CD8-positive, alpha-beta memory T cell (primary cell): Measurements from ENCODE around the gene ZSCAN1. TPM values are rescaled to one million over a fixed set of nuclear protein-coding genes. Genes with fewer than 3 reads are reported as not detected.

Source experiments
- CTCF ChIA-PET: fragments of 350-600 bp; sonication (Branson Sonifier 250); formaldehyde crosslinking; loops from one replicate; lab custom pipeline; 2021; ENCODE audit warnings: antibody characterized with exemption; lab: Charles Lee
- POLR2A ChIA-PET: fragments of 350-600 bp; sonication (Branson Sonifier 250); formaldehyde crosslinking; loops from one replicate; lab custom pipeline; 2021; ENCODE audit warnings: antibody characterized with exemption; lab: Charles Lee
- DNase-seq, 5 donors: peaks; one replicate each; pipeline versions ENCODE4 v3.0.0 to v3.0.0-alpha.2; 2020 to 2022; ENCODE audit warnings: mixed read lengths in 1 of 5
- H3K27ac ChIP-seq: one replicate; pipeline ENCODE4 v1.7.0; 2013; ENCODE audit warnings: low read depth, mild to moderate bottlenecking, low read length, moderate library complexity
- H3K27me3 ChIP-seq: 2 replicates; pipeline ENCODE4 v1.7.0; 2013; ENCODE audit warnings: low read length, mild to moderate bottlenecking; ENCODE audit not compliant: insufficient read depth, poor library complexity, severe bottlenecking
- H3K36me3 ChIP-seq: 2 replicates; pipeline ENCODE4 v1.7.0; 2013; ENCODE audit warnings: mild to moderate bottlenecking, low read length, moderate library complexity; ENCODE audit not compliant: insufficient read depth
- H3K4me1 ChIP-seq: 2 replicates; pipeline ENCODE4 v1.7.0; 2013; ENCODE audit warnings: mild to moderate bottlenecking, low read length, moderate library complexity; ENCODE audit not compliant: insufficient read depth
- H3K4me3 ChIP-seq: 2 replicates; pipeline ENCODE4 v1.7.0; 2013; ENCODE audit warnings: mild to moderate bottlenecking, low read length
- H3K9me3 ChIP-seq: 2 replicates; pipeline ENCODE4 v1.7.0; 2013; ENCODE audit warnings: mild to moderate bottlenecking, low read length
- H3K27ac Mint-ChIP-seq, 8 donors: one replicate each; pipeline ENCODE4 v1.8.0; 2020 to 2021; ENCODE audit warnings: mixed read lengths in 8 of 8, mild to moderate bottlenecking in 6 of 8, inconsistent platforms in 3 of 8, moderate library complexity in 3 of 8
- H3K27me3 Mint-ChIP-seq, 2 donors: one replicate each; pipeline ENCODE4 v1.8.0; 2020 to 2021; ENCODE audit warnings: mixed read lengths in 2 of 2, mild to moderate bottlenecking in 1 of 2, moderate library complexity in 1 of 2
- H3K36me3 Mint-ChIP-seq, 3 donors: one replicate each; pipeline ENCODE4 v1.8.0; 2020 to 2021; ENCODE audit warnings: mixed read lengths in 3 of 3, inconsistent platforms in 1 of 3, mild to moderate bottlenecking in 1 of 3
- H3K4me1 Mint-ChIP-seq, 3 donors: one replicate each; pipeline ENCODE4 v1.8.0; 2020 to 2021; ENCODE audit warnings: mixed read lengths in 3 of 3, inconsistent platforms in 1 of 3, mild to moderate bottlenecking in 1 of 3
- H3K4me3 Mint-ChIP-seq, 7 donors: one replicate each; pipeline ENCODE4 v1.8.0; 2020 to 2021; ENCODE audit warnings: mixed read lengths in 7 of 7, mild to moderate bottlenecking in 6 of 7, moderate library complexity in 4 of 7, inconsistent platforms in 2 of 7
- H3K9me3 Mint-ChIP-seq, 5 donors: one replicate each; pipeline ENCODE4 v1.8.0; 2020 to 2022; ENCODE audit warnings: mixed read lengths in 5 of 5, mild to moderate bottlenecking in 3 of 5, moderate library complexity in 2 of 5, inconsistent platforms in 1 of 5
- polyA plus RNA-seq: library from polyadenylated mRNA; unstranded; fragments of 300-500 nt; fragmentation: Illumina TruSeq; gene quantifications from one replicate; pipeline ENCODE4 v1.2.3, GENCODE V29; 2021
- total RNA-seq, 2 experiments: library from RNA; stranded (reverse); gene quantifications; one replicate each; pipeline ENCODE4 v1.2.3, GENCODE V29; 2021

ZSCAN1 gene, protein sequence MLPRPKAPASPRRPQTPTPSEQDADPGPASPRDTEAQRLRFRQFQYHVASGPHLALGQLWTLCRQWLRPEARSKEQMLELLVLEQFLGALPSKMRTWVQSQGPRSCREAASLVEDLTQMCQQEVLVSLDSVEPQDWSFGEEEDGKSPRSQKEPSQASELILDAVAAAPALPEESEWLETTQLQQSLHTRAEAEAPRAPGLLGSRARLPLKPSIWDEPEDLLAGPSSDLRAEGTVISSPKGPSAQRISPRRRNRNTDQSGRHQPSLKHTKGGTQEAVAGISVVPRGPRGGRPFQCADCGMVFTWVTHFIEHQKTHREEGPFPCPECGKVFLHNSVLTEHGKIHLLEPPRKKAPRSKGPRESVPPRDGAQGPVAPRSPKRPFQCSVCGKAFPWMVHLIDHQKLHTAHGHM
- total RNA-seq (not detected), polyA plus RNA-seq (not detected)

DNA sequence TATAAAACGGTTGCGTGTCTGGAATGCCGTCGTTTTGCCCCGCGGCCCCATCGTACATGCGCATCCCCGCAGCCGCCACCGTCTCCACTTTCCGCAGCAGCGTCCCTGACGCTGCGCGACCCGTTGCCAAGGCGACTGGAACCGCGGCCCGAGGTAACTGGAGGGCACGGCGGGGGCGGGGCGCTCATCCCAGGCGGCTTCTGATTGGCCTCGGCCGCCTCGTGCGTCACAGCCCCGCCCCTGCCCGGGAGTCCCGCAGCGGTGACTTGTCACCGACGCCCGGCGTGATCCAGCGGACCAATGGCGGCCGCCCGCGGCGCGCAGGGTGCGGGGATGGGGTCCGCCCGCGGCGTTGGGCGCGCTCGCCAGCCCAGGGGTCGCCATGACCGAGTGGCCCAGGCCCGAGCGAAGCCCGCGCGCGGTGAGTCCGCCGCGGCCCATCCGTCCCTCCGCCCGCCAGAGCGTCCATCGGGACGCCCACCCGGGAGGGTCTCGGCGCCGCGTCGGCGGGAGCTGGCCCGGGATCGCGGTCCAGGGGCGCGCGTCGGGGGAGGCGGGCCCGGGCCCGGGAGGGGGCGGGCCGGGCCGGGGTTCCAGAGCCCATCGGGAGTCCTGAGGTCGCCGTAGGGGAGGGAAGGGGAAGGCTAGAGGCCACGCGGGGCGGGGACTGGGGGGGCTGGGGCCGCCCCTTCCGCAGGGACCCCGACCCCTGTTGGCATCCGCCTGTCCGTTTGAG is at the start of gene ZSCAN1:
Gene ZSCAN1, plus strand, starts transcription at position 285 of the 736 bp plus-strand sequence. CDS start 3,812 bp downstream, outside the sequence.
- Histone ChIP-seq H3K9me3 (no peaks in the 10 kb centered on the region), H3K4me3 (no peak within 1 kb of the TSS), H3K4me1 (no peaks in the 10 kb centered on the region), H3K27ac (no peak within 1 kb of the TSS), H3K27me3 (no peaks in the 10 kb centered on the region), H3K36me3 (no peaks in the 10 kb centered on the region)
- CTCF ChIA-PET: no interaction called here
- no peak within 1 kb of the TSS for H3K27ac Mint-ChIP-seq
- peaks cover 1 to 24% (median 5%) of the 10 kb centered on the region in 3 donors for H3K36me3 Mint-ChIP-seq
- H3K4me3 Mint-ChIP-seq: peak within 1 kb of the TSS in 2 of 7 donors; percentile 1 to 36
- peaks cover 17 to 65% (median 47%) of the 10 kb centered on the region in 5 donors for H3K9me3 Mint-ChIP-seq
- peaks cover 25 to 41% of the 10 kb centered on the region in 2 donors for H3K27me3 Mint-ChIP-seq
- peak in 2 of 5 donors; percentile 21 to 65 for DNase-seq
- POLR2A ChIA-PET: no interaction called here
- H3K4me1 Mint-ChIP-seq: peaks cover 0 to 4% (median 0%) of the 10 kb centered on the region in 3 donors

DNA sequence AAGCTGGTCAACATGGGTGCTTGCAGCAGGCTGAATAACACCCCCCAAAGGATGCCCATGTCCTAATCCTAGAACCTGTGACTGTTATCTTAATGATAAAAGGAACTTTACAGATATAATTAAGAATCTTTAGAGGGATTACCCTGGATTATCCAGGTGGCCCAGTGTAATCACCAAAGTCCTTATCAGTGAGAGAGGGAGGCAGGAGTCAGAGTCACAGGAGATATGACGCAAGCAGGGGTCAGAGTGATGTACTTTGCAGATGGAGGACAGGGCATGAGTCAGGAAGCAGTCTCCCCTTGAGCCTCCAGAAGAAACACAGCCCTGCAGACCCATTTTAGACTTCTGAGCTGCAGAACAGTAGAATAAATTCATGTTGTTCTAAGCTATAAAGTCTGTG is 41.0 kb upstream of the ZSCAN1 start:
- no peaks in the 10 kb centered on the region for H3K27me3 Mint-ChIP-seq
- H3K4me3 ChIP-seq: no peak overlapping the region
- peaks cover 23 to 72% (median 59%) of the 10 kb centered on the region in 5 donors for H3K9me3 Mint-ChIP-seq
- ChIA-PET POLR2A (interaction anchor here (0.6 kb wide), 1 partner anchor 239 kb away, joined by 3 read pairs; no protein-coding TSS in a partner anchor), CTCF (interaction anchor here (1.3 kb wide), 1 partner anchor 9 kb away, joined by 3 read pairs; no protein-coding TSS in a partner anchor)
- H3K36me3 ChIP-seq: peaks cover 11% of the 10 kb centered on the region
- H3K4me1 Mint-ChIP-seq: peaks cover 0 to 4% (median 3%) of the 10 kb centered on the region in 3 donors
- no peak overlapping the region for H3K27ac ChIP-seq
- no peaks in the 10 kb centered on the region for H3K4me1 ChIP-seq
- H3K27ac Mint-ChIP-seq: no peak overlapping the region
- H3K4me3 Mint-ChIP-seq: no peak overlapping the region
- H3K36me3 Mint-ChIP-seq: peaks cover 44 to 81% (median 69%) of the 10 kb centered on the region in 3 donors
- no peaks in the 10 kb centered on the region for H3K27me3 ChIP-seq
- H3K9me3 ChIP-seq: peaks cover 23% of the 10 kb centered on the region
- DNase-seq: no peak

DNA sequence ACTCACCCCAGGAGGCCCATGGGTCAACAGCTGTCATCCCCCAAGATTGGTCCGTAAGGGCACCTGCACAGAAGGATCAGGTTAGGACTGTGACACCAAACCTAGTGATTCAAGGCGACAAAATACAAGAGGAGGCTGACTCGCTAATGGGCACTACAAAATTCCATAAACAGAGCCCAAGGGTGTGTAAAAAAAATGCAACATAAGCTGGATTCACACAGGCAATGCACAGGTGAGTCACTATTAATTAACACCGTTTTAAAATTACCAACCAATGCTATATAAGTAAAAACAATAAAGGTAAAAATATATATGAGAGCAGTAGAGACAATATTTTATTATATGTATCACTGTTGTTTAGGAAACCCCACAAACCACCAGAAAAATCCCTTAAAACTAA is 33.1 kb upstream of the ZSCAN1 start:
- no peak overlapping the region for H3K27ac ChIP-seq
- no peak for DNase-seq
- Mint-ChIP-seq H3K27me3 (peaks cover 0 to 3% of the 10 kb centered on the region in 2 donors), H3K9me3 (peaks cover 11 to 51% (median 38%) of the 10 kb centered on the region in 5 donors), H3K36me3 (peaks cover 31 to 82% (median 73%) of the 10 kb centered on the region in 3 donors), H3K27ac (peak overlapping the region in 5 of 8 donors; percentile 3 to 92 (median 74)), H3K4me3 (peak overlapping the region; percentile 81 to 92 (median 86)), H3K4me1 (peaks cover 28 to 37% (median 30%) of the 10 kb centered on the region in 3 donors)
- H3K4me1 ChIP-seq: peaks cover 32% of the 10 kb centered on the region
- H3K9me3 ChIP-seq: peaks cover 41% of the 10 kb centered on the region
- no peak overlapping the region for H3K4me3 ChIP-seq
- H3K36me3 ChIP-seq: peaks cover 18% of the 10 kb centered on the region
- POLR2A ChIA-PET: no interaction called here
- no peaks in the 10 kb centered on the region for H3K27me3 ChIP-seq
- CTCF ChIA-PET: no interaction called here

DNA sequence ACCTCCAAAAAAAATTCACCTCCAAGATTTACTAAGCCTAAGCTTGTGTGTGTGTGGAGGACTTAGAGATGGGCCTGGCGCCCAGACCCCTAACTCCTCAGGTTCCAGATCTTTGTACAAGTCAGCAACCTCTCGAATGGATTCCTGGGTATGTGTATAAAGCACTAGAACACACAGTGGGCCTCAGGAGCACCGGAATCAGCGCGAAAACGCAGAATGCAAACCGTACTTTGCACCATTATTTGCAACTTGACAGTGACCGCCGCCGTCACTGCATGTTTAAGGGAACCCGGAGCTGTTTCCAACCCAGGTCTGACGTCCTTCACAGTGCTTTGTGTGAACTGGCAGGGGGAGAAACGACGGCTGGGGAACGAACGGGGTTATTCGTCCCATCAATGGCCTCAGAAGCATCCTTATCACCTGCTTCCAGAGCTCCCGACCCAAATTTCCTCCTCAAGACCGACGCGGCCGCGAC is 31.9 kb upstream of the ZSCAN1 start:
- POLR2A ChIA-PET: interaction anchor here (0.8 to 1.9 kb wide), 7 partner anchors 85 to 612 kb away, joined by 3 to 8 read pairs (median 4); partner anchors contain the start of genes ERVK3-1, ZNF154, ZNF274 and ZNF329
- Mint-ChIP-seq H3K27ac (peak overlapping the region; percentile 74 to 98 (median 86)), H3K4me3 (peak overlapping the region; percentile 81 to 92 (median 86)), H3K36me3 (peaks cover 31 to 83% (median 73%) of the 10 kb centered on the region in 3 donors), H3K9me3 (peaks cover 13 to 57% (median 43%) of the 10 kb centered on the region in 5 donors), H3K27me3 (peaks cover 0 to 3% of the 10 kb centered on the region in 2 donors), H3K4me1 (peaks cover 28 to 37% (median 30%) of the 10 kb centered on the region in 3 donors)
- no peaks in the 10 kb centered on the region for H3K27me3 ChIP-seq
- H3K4me1 ChIP-seq: peaks cover 32% of the 10 kb centered on the region
- H3K27ac ChIP-seq: peak overlapping the region; percentile 73
- CTCF ChIA-PET: interaction anchor here (0.9 to 1.6 kb wide), 6 partner anchors 9 to 369 kb away, joined by 3 to 4 read pairs (median 3); partner anchors contain the start of gene ZNF211
- H3K4me3 ChIP-seq: peak overlapping the region; percentile 97
- peak in 2 of 5 donors; percentile 4 to 53 for DNase-seq
- peaks cover 44% of the 10 kb centered on the region for H3K9me3 ChIP-seq
- H3K36me3 ChIP-seq: peaks cover 18% of the 10 kb centered on the region

DNA sequence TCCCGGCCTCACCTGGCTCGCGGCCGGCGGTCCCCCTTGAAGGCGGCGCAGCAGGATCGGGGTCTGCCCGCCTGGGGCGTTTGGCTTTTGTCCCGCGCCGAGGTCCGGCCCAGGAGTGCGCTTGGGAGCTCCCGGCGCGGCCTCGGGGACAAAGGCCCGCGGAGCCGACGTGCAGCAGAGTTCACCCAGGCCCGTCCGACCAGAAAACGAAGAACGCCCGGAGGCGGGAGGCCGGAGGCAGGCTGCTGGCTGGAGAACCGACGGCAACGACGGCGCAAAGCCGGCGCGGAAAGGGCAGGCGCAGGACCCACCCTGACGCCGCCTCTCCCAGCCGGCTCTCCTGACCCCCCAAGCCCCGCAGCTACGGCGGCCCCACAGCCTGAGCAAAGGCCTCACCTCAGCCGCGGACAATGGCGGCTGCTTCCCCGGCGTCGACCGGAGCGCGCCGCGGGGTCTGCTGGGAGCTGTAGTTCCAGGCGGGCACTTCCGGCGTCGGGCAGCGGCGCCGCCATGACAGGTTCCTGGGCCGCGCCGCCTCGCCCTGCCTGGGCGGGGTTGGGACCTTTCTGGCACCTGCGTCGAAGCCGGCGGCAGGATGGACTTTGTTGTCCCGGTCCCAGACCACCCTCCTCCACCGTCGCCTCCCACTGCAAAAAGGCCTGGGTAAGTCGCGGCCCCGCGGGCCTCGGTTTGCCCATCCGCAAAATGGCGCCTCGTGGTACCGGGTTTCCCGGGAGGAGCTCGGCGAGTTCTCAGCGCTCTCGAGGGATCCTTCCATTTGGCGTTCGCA is 31.2 kb upstream of the ZSCAN1 start, which contains the start of gene ZNF606:
Gene ZNF606, minus strand, starts transcription at position 437 of the 790 bp plus-strand sequence. CDS start 1,501 bp downstream, outside the sequence.
- Mint-ChIP-seq H3K36me3 (peaks cover 24 to 83% (median 72%) of the 10 kb centered on the region in 3 donors), H3K4me3 (peak within 1 kb of the TSS; percentile 81 to 92 (median 86)), H3K27ac (peak within 1 kb of the TSS; percentile 83 to 98 (median 88)), H3K27me3 (peaks cover 0 to 3% of the 10 kb centered on the region in 2 donors), H3K9me3 (peaks cover 19 to 59% (median 49%) of the 10 kb centered on the region in 5 donors), H3K4me1 (peaks cover 28 to 37% (median 29%) of the 10 kb centered on the region in 3 donors)
- peak within 1 kb of the TSS; percentile 73 for H3K27ac ChIP-seq
- peaks cover 51% of the 10 kb centered on the region for H3K9me3 ChIP-seq
- CTCF ChIA-PET: interaction anchor here (0.9 to 1.6 kb wide), 7 partner anchors 10 to 369 kb away, joined by 3 to 4 read pairs (median 3); partner anchors contain the start of genes ZNF135 and ZNF211
- peaks cover 32% of the 10 kb centered on the region for H3K4me1 ChIP-seq
- no peaks in the 10 kb centered on the region for H3K27me3 ChIP-seq
- POLR2A ChIA-PET: interaction anchor here (0.8 to 1.9 kb wide), 7 partner anchors 86 to 613 kb away, joined by 3 to 8 read pairs (median 4); partner anchors contain the start of genes ERVK3-1, ZNF154, ZNF274 and ZNF329
- peak within 1 kb of the TSS; percentile 97 for H3K4me3 ChIP-seq
- peak; percentile 76 to 88 (median 83) for DNase-seq
- H3K36me3 ChIP-seq: peaks cover 18% of the 10 kb centered on the region

DNA sequence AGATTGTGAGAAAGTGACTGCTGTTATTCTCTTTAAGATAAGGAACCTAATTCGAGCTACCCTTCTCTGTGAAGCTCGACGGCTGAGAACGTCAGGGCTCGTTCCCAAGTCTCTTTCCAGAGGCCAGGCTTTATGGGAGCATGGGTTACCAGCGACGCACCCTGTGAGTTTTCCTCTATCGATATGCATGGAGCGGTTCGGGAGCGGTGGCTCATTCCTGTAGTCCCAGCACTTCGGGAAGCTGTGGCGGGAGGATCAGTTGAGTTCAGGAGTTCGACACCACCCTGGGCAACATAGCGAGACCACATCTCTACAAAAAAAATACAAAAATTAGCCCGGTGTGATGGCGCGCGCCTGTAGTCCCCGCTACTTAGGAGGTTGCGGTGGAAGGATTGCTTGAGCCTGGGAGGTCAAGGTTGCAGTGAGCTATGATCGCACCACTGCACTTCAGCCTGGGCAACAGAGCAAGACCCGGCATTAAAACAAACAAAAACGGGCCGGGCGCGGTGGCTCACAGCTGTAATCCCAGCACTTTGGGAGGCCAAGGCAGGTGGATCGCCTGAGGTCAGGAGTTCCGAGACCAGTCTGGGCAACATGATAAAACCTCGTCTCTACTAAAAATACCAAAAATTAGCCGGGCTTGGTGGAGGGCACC is 30.5 kb upstream of the ZSCAN1 start:
- Histone ChIP-seq H3K27ac (peak overlapping the region; percentile 73), H3K9me3 (peaks cover 52% of the 10 kb centered on the region), H3K27me3 (no peaks in the 10 kb centered on the region), H3K4me1 (peaks cover 32% of the 10 kb centered on the region), H3K4me3 (peak overlapping the region; percentile 97), H3K36me3 (peaks cover 18% of the 10 kb centered on the region)
- DNase-seq: no peak
- ChIA-PET POLR2A (interaction anchor here (0.8 to 1.9 kb wide), 7 partner anchors 87 to 614 kb away, joined by 3 to 8 read pairs (median 4); partner anchors contain the start of genes ERVK3-1, ZNF154, ZNF274 and ZNF329), CTCF (interaction anchor here (0.9 to 1.6 kb wide), 5 partner anchors 11 to 370 kb away, joined by 3 to 4 read pairs (median 3); partner anchors contain the start of genes ZNF135 and ZNF211)
- Mint-ChIP-seq H3K27ac (peak overlapping the region; percentile 79 to 98 (median 86)), H3K36me3 (peaks cover 22 to 76% (median 69%) of the 10 kb centered on the region in 3 donors), H3K4me3 (peak overlapping the region; percentile 81 to 92 (median 86)), H3K4me1 (peaks cover 28 to 37% (median 29%) of the 10 kb centered on the region in 3 donors), H3K9me3 (peaks cover 21 to 65% (median 57%) of the 10 kb centered on the region in 5 donors), H3K27me3 (peaks cover 0 to 3% of the 10 kb centered on the region in 2 donors)
